MM.1S (cell line): ENCODE data around the gene ARHGEF1.

Source experiments
- DNase-seq: peaks from one replicate; pipeline ENCODE4 v3.0.0-alpha.2; 2015
- H2AFZ ChIP-seq: fragments of 300-600 bp; sonication (generic); 2 replicates; pipeline ENCODE4 v1.6.0; 2016; ENCODE audit warnings: antibody characterized with exemption, low read length
- H3F3A ChIP-seq: fragments of 300-600 bp; sonication (generic); 2 replicates; pipeline ENCODE4 v1.6.1; 2016; ENCODE audit warnings: mild to moderate bottlenecking, antibody characterized with exemption, low read length, moderate library complexity, mixed read lengths; ENCODE audit not compliant: insufficient read depth
- H3K27ac ChIP-seq: fragments of 300-600 bp; sonication (generic); 2 replicates; pipeline ENCODE4 v1.5.1; 2016; ENCODE audit warnings: mild to moderate bottlenecking, low read length
- H3K27me3 ChIP-seq: fragments of 300-600 bp; sonication (generic); replicated peaks from 2 replicates; pipeline ENCODE4 v1.6.0; 2016; ENCODE audit warnings: low read length; ENCODE audit not compliant: insufficient read depth
- H3K36me3 ChIP-seq: fragments of 300-600 bp; sonication (generic); replicated peaks from 2 replicates; pipeline ENCODE4 v1.6.1; 2016; ENCODE audit warnings: mild to moderate bottlenecking, low read length, mixed read lengths; ENCODE audit not compliant: insufficient read depth
- H3K4me1 ChIP-seq: fragments of 300-600 bp; sonication (generic); 2 replicates; pipeline ENCODE4 v1.6.1; 2016; ENCODE audit warnings: low read length, mixed read lengths
- H3K4me2 ChIP-seq: fragments of 300-600 bp; sonication (generic); 2 replicates; pipeline ENCODE4 v1.6.0; 2016; ENCODE audit warnings: low read depth, low read length
- H3K4me3 ChIP-seq: fragments of 300-600 bp; sonication (generic); 2 replicates; pipeline ENCODE4 v1.5.1; 2016; ENCODE audit warnings: low read length, mixed read lengths
- H3K79me2 ChIP-seq: fragments of 300-600 bp; sonication (generic); 2 replicates; pipeline ENCODE4 v1.6.1; 2016; ENCODE audit warnings: mixed run types, low read length, mixed read lengths
- H3K9ac ChIP-seq: fragments of 300-600 bp; sonication (generic); 2 replicates; pipeline ENCODE4 v1.6.1; 2016; ENCODE audit warnings: low read length, mixed read lengths
- H3K9me2 ChIP-seq: fragments of 300-600 bp; sonication (generic); replicated peaks from 2 replicates; pipeline ENCODE4 v1.6.1; 2016; ENCODE audit warnings: mild to moderate bottlenecking, low read length, mixed read lengths; ENCODE audit not compliant: insufficient read depth
- H3K9me3 ChIP-seq: fragments of 300-600 bp; sonication (generic); replicated peaks from 2 replicates; pipeline ENCODE4 v1.6.1; 2016; ENCODE audit warnings: mild to moderate bottlenecking, low read length, mixed read lengths; ENCODE audit not compliant: insufficient read depth
- H4K20me1 ChIP-seq: fragments of 300-600 bp; sonication (generic); 2 replicates; pipeline ENCODE4 v1.6.1; 2016; ENCODE audit warnings: mild to moderate bottlenecking, low read length, moderate library complexity, mixed read lengths; ENCODE audit not compliant: insufficient read depth
- EZH2 ChIP-seq: fragments of 300-600 bp; sonication (generic); optimal IDR thresholded peaks from 2 replicates; pipeline ENCODE3; 2017; ENCODE audit warnings: low read depth, mild to moderate bottlenecking, antibody characterized with exemption, low read length, mixed read lengths
- EZH2phosphoT487 ChIP-seq: fragments of 300-600 bp; sonication (generic); IDR thresholded peaks from 2 replicates; pipeline ENCODE4 v1.6.1; 2018; ENCODE audit warnings: antibody characterized with exemption, low read length
- TF ChIP-seq, protein P1 (sequence below): fragments of 300-600 bp; sonication (generic); IDR thresholded peaks from 2 replicates; pipeline ENCODE4 v1.5.1; 2016; ENCODE audit warnings: antibody characterized with exemption, low read length, mixed read lengths

Gene ARHGEF1

DNA sequence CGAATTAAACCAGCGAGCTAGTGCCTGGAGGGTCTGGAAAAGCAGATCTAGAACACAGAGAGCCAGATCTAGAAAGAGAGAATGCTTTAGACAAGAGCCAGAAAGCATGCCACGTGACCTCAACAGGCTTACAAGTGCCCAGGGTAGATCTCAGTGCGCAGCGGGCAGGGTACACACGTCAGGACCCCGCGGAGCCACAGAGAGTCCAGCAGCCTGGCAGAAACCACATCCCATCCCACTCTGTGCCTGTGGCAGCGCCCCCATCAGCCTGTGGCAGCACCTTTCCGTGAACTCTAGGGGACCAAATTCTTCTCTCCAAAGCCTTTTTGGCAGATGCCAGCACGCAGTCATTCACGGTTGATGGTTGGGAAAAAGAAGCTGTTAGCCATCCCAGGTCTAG is 5.9 kb downstream of the ARHGEF1 start:
- no peaks in the 10 kb centered on the region for H3K27me3 ChIP-seq
- H3K36me3 ChIP-seq: no peaks in the 10 kb centered on the region
- H3K4me2 ChIP-seq: no peak overlapping the region
- no peak overlapping the region for H2AFZ ChIP-seq
- no peak for DNase-seq
- no peaks in the 10 kb centered on the region for H3K9me2 ChIP-seq
- no peak overlapping the region for H3K9ac ChIP-seq
- H4K20me1 ChIP-seq: no peaks in the 10 kb centered on the region
- no peaks in the 10 kb centered on the region for H3K9me3 ChIP-seq
- no peaks in the 10 kb centered on the region for H3F3A ChIP-seq
- peaks cover 17% of the 10 kb centered on the region for H3K4me1 ChIP-seq
- no peak overlapping the region for H3K27ac ChIP-seq
- TF ChIP-seq EZH2: no peak
- no peak overlapping the region for H3K4me3 ChIP-seq
- peaks cover 38% of the 10 kb centered on the region for H3K79me2 ChIP-seq

DNA sequence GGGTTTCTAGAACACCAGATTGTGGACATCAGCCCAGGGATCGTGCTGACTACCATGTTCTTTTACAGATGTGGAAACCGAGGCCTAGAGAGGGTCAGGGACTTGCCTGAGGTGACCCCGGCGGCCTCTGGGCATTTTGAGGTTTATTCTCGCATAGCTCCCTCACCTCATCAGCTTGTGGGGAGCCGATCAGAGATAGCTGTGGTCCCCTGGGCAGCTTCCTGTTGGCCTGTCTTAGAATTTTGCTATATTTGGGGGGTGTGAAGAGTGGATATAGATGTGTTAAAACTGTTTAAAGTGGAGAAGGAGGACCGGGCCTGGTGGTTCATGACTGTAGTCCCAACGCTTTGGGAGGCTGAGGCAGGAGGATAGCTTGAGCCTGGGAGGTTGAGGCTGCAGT is 6.9 kb downstream of the ARHGEF1 start:
- Histone ChIP-seq H3K9me2 (no peaks in the 10 kb centered on the region), H3K27ac (no peak overlapping the region), H3K36me3 (no peaks in the 10 kb centered on the region), H3K9me3 (no peaks in the 10 kb centered on the region), H3F3A (no peaks in the 10 kb centered on the region), H3K27me3 (no peaks in the 10 kb centered on the region), H3K9ac (no peak overlapping the region), H2AFZ (no peak overlapping the region), H3K4me3 (no peak overlapping the region), H4K20me1 (no peaks in the 10 kb centered on the region), H3K79me2 (peaks cover 32% of the 10 kb centered on the region), H3K4me1 (peaks cover 15% of the 10 kb centered on the region), H3K4me2 (no peak overlapping the region)
- TF ChIP-seq EZH2phosphoT487 (no peak), EZH2 (no peak)
- TF ChIP-seq, protein P1, sequence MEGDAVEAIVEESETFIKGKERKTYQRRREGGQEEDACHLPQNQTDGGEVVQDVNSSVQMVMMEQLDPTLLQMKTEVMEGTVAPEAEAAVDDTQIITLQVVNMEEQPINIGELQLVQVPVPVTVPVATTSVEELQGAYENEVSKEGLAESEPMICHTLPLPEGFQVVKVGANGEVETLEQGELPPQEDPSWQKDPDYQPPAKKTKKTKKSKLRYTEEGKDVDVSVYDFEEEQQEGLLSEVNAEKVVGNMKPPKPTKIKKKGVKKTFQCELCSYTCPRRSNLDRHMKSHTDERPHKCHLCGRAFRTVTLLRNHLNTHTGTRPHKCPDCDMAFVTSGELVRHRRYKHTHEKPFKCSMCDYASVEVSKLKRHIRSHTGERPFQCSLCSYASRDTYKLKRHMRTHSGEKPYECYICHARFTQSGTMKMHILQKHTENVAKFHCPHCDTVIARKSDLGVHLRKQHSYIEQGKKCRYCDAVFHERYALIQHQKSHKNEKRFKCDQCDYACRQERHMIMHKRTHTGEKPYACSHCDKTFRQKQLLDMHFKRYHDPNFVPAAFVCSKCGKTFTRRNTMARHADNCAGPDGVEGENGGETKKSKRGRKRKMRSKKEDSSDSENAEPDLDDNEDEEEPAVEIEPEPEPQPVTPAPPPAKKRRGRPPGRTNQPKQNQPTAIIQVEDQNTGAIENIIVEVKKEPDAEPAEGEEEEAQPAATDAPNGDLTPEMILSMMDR: no peak
- DNase-seq: no peak

DNA sequence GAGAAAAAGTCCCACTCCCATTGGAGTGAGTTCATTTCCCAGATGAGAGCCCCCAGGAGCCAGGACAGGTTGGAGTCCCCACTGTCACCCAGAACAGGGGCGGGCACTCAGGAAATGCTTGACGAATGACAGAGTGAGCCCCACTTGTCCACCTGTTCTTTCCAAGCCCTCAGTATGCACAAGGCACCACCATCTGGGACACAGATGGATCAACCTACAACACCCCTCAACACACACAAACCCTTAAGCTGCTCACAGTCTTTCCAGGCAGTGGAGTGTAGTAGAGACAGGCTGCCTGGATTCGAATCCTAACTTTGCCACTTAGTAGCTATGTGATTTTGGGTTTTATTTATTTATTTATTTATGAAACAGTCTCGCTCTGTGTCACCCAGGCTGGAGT is 8.0 kb downstream of the ARHGEF1 start:
- peaks cover 21% of the 10 kb centered on the region for H3K79me2 ChIP-seq
- no peaks in the 10 kb centered on the region for H3K9me2 ChIP-seq
- H3K27me3 ChIP-seq: no peaks in the 10 kb centered on the region
- H3K36me3 ChIP-seq: no peaks in the 10 kb centered on the region
- H3K9me3 ChIP-seq: no peaks in the 10 kb centered on the region
- H3K9ac ChIP-seq: no peak overlapping the region
- DNase-seq: no peak
- H4K20me1 ChIP-seq: no peaks in the 10 kb centered on the region
- H2AFZ ChIP-seq: no peak overlapping the region
- no peak for TF ChIP-seq EZH2phosphoT487
- TF ChIP-seq, protein P1: no peak
- TF ChIP-seq EZH2: no peak
- no peaks in the 10 kb centered on the region for H3F3A ChIP-seq
- no peak overlapping the region for H3K4me3 ChIP-seq
- no peak overlapping the region for H3K27ac ChIP-seq
- no peak overlapping the region for H3K4me2 ChIP-seq
- peaks cover 11% of the 10 kb centered on the region; the same call in 1 of the 2 replicates for H3K4me1 ChIP-seq

DNA sequence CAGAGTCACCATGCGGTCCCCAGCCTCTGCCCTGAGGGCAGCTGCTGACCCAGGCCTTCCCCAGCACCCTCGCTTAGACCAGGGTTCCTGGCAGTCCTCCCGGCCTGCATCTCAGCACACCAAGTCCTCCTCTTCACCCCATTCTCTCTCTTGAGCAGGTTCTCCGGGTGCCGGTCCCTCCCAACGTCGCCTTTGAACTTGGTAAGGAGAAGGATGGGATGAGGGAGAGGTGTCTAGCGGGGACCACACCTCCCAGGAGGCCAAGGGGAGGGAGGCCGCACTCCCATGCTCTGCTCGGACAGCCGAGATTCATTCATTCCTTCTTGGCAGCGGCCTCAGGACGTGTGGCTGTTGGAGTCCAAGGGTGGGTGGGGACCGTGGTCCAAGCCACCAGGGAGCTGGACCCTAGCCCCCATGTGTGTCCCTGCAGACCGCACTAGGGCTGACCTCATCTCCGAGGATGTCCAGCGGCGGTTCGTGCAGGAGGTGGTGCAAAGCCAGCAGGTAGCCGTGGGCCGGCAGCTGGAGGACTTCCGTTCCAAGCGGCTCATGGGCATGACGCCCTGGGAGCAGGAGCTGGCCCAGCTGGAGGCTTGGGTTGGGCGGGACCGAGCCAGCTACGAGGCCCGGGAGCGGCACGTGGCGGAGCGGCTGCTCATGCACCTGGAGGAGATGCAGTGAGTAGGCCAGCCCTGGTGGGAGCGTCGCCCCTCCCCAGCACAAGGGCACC is 9.4 kb downstream of the ARHGEF1 start:
- H3K9ac ChIP-seq: no peak overlapping the region
- H3K27ac ChIP-seq: no peak overlapping the region
- no peaks in the 10 kb centered on the region for H3K27me3 ChIP-seq
- TF ChIP-seq EZH2phosphoT487: no peak
- TF ChIP-seq EZH2: no peak
- TF ChIP-seq, protein P1: no peak
- DNase-seq: no peak
- no peaks in the 10 kb centered on the region for H3K36me3 ChIP-seq
- H3K9me3 ChIP-seq: no peaks in the 10 kb centered on the region
- H3K4me1 ChIP-seq: no peaks in the 10 kb centered on the region
- H2AFZ ChIP-seq: no peak overlapping the region
- H3F3A ChIP-seq: no peaks in the 10 kb centered on the region
- no peaks in the 10 kb centered on the region for H4K20me1 ChIP-seq
- H3K4me3 ChIP-seq: no peak overlapping the region
- H3K4me2 ChIP-seq: no peak overlapping the region
- H3K9me2 ChIP-seq: no peaks in the 10 kb centered on the region
- H3K79me2 ChIP-seq: peaks cover 7% of the 10 kb centered on the region; the same call in 1 of the 2 replicates
